Cardiac fibroblast (primary cell): ENCODE measurements around the gene CISTR.
"Not testable (repeated sequence)": the region's sequence is repeated elsewhere in the genome, so short reads cannot be mapped to it uniquely, and the experiment has no call there.

Experiments used
- DNase-seq, 2 donors: peaks; one replicate each; pipeline versions ENCODE4 v3.0.0 to v3.0.0-alpha.2; 2010; ENCODE audit warnings: low read depth in 2 of 2
- H3K4me3 ChIP-seq, 2 donors: replicated peaks in 1 of 2; 1 replicate in 1 of 2; 2 replicates in 1 of 2; pipeline ENCODE4 v1.5.1; 2011; ENCODE audit warnings: low read depth in 2 of 2, low read length in 2 of 2, mild to moderate bottlenecking in 2 of 2, moderate library complexity in 1 of 2
- TF ChIP-seq, protein P1 (sequence below): IDR thresholded peaks from one replicate; pipeline ENCODE4 v1.5.1; 2011; ENCODE audit warnings: low read depth, mild to moderate bottlenecking, low read length, inconsistent platforms

The CISTR gene

DNA sequence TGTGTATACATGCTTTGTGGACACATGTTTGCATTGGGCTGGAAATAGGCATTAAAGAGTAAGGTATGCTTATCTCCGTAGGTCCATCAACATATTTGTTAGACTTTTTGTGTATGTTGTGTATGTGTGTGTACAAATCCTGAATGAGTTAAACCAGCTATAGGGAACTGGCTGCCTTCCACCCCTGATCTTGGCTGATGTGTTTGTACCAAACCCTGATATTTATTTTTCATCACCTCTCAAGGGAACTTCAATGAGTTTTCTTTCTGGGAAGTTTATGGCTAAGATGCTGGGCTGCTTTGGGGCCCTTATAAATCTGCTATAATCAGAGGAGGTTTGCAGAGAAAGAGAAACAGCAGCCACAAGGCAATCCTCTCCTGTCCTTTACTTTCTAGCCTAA lies 37.1 kb upstream of the CISTR start:
- TF ChIP-seq, protein P1, sequence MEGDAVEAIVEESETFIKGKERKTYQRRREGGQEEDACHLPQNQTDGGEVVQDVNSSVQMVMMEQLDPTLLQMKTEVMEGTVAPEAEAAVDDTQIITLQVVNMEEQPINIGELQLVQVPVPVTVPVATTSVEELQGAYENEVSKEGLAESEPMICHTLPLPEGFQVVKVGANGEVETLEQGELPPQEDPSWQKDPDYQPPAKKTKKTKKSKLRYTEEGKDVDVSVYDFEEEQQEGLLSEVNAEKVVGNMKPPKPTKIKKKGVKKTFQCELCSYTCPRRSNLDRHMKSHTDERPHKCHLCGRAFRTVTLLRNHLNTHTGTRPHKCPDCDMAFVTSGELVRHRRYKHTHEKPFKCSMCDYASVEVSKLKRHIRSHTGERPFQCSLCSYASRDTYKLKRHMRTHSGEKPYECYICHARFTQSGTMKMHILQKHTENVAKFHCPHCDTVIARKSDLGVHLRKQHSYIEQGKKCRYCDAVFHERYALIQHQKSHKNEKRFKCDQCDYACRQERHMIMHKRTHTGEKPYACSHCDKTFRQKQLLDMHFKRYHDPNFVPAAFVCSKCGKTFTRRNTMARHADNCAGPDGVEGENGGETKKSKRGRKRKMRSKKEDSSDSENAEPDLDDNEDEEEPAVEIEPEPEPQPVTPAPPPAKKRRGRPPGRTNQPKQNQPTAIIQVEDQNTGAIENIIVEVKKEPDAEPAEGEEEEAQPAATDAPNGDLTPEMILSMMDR = no peak
- DNase-seq = no peak
- no peak overlapping the region for H3K4me3 ChIP-seq

DNA sequence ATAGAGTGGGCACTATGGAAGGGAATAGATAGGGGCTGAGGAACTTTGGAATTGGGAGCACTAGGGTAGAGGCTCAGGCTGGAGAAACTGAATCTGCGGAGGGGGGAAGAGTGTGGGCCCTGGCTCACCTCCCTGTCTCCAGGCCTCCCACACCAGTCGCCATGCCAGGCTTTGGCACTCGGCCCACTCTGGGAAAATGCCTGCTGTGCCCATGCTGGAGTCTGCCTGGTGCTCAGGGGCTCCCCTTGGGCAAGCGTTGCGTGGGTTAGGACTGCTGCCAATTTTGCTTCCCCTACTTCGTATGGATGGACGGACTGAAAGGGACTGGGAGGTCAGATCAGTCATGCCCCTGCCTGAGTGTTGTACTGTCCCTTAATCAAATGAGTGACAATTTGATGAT lies 34.6 kb upstream of the CISTR start:
- H3K4me3 ChIP-seq = no peak overlapping the region
- TF ChIP-seq, protein P1 = no peak
- no peak for DNase-seq

DNA sequence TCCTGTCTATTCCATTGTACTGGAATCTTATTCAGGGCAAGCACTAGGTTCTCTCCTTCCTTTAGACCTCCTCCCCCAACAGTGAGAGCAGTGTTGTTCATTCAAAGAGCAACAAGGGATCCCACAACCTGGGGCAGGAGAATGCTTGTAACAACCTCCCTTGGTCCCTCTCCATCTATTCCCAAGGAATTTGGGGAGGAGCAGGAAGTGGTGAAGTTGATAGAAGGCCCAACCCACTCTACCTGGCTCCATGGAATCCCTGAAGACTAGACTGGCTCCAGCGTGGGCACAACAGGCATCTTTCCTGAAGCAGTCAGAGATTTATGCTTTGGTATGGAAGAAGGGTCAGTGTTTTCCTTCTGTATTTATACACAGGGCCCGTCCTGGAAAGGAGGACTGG lies 33.4 kb upstream of the CISTR start:
- TF ChIP-seq, protein P1 = no peak
- DNase-seq = no peak
- H3K4me3 ChIP-seq = no peak overlapping the region

DNA sequence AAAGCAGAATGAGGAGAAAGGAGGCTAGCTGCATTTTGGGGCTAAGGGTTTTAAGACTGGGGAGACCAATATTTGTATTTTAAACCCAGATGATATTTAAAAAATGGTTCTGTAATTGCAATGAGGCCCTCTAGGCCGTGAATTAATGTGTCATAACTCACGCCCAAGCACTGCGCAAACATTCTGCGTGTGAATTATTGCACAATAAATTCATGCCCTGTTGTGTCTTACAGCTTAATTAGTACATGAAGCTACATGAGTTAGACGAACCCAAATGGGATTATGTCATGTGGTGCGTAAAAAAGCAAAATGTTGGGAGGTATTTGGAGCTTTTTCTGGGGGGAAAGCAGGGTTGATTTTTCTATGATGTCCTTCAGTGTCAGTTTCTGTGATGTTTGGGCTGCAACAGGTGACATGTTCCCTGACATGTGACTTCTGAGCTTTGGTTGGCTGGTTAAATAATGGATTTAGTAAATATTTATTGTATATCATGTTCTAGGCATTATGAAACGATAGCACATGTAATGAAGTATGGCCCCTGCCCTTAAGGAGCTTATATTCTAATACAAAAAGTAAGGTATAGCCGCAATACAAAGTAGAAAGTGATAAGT lies 30.4 kb upstream of the CISTR start:
- TF ChIP-seq, protein P1 = no peak
- DNase-seq = no peak
- no peak overlapping the region for H3K4me3 ChIP-seq

DNA sequence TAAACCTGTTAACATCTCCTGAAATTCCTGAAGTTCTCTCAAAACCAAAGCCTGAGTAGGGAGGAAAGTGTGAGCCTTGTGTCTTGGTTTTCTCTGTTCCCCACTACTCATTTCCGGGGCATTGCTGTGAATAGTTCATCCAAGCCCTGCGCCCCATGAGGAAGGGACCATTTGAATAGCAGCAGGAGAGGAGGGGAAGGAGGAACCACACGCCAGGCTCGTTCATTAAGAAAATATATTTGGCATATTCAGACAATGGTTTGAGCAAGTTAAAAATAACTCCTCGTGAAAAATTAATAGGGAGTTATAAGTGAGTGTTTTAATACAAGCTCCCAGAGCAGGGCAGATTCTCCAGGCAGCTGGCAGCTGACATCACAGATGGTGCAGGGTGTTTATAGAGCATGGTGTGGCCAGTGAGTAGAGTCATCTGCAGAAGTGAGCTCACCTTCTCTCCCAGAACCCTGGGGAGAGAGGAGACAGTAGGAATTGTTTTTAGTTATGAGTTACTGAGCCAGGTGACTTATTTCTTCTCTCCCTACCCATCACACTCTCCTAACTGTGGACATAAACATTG lies 29.5 kb upstream of the CISTR start:
- DNase-seq = no peak
- TF ChIP-seq, protein P1 = no peak

DNA sequence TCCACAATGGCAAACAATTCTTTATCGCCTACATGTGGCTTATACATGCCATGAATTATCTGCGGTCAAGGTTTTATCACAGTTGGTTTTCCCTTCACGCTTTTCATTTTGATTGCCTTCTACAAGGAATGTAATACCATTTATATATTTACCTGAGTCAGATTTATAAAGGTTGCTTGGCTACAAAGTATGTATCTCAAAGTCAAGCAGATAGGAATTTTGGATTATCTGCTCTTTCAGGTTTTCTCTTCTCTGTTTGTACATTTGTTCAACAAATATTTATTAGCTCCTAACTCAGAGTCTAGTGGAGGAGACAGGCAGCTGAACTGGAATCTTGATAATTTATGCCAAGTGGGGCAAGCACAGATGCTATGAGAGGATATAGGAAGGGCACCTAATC lies 28.5 kb upstream of the CISTR start:
- TF ChIP-seq, protein P1 = no peak

More for the DNA sequence above, 29.5 kb upstream of the CISTR start:
- no peak overlapping the region for H3K4me3 ChIP-seq

DNA sequence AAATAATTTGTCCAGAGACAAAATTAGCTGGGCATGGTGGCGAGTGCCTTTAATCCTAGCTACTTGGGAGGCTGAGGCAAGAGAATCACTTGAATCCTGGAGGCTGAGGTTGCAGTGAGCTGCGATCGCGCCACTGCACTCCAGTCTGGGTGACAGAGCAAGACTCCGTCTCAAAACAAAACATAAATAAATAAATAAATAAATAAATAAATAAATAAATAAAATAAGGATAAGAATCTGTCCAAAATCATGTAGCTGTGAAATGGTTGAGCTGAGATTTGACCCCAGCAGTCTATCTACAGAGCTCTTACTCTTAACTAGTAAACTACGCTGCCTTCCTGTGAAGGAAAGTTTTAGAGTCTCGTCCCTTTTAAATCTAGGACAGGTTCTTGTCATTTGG lies 27.9 kb upstream of the CISTR start:
- not testable (repeated sequence) for H3K4me3 ChIP-seq, DNase-seq

More for the DNA sequence above, 28.5 kb upstream of the CISTR start:
- no peak for DNase-seq
- H3K4me3 ChIP-seq = no peak overlapping the region
